ENCODE results near the gene MLPH. TPM values are rescaled to one million over a fixed set of nuclear protein-coding genes. Genes with fewer than 3 reads are reported as not detected.

The MLPH gene
- total RNA-seq, 4 donors from 2014 or later: 59.7 to 889 (median 182) TPM

DNA sequence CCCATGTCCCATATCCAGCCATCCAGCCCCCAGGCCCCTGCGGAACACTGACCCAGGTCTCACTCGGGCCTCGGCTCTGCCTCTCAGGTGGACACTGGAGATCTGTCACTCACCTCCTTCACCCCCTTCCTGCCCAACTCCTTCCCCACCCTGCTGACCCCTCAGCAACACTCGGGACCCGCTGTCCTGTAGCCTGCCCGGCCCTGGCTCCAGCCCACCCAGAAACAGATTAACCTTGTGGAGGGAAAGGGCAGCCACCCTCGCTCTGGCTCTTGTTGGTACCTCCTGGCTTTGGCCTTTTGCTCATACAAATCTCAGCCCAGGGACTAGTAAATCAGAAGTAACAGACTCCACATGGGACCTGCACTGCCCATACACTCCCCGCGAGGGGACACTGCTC lies 49.6 kb downstream of the MLPH start:
- Histone ChIP-seq H3K27me3 (no peaks in the 10 kb centered on the region), H3K4me3 (no peak overlapping the region), H3K4me1 (peaks cover 0 to 13% (median 9%) of the 10 kb centered on the region in 4 donors), H3K36me3 (no peaks in the 10 kb centered on the region), H3K9me3 (no peaks in the 10 kb centered on the region), H3K27ac (no peak overlapping the region)
- TF ChIP-seq, protein P1, sequence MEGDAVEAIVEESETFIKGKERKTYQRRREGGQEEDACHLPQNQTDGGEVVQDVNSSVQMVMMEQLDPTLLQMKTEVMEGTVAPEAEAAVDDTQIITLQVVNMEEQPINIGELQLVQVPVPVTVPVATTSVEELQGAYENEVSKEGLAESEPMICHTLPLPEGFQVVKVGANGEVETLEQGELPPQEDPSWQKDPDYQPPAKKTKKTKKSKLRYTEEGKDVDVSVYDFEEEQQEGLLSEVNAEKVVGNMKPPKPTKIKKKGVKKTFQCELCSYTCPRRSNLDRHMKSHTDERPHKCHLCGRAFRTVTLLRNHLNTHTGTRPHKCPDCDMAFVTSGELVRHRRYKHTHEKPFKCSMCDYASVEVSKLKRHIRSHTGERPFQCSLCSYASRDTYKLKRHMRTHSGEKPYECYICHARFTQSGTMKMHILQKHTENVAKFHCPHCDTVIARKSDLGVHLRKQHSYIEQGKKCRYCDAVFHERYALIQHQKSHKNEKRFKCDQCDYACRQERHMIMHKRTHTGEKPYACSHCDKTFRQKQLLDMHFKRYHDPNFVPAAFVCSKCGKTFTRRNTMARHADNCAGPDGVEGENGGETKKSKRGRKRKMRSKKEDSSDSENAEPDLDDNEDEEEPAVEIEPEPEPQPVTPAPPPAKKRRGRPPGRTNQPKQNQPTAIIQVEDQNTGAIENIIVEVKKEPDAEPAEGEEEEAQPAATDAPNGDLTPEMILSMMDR (IDR thresholded peaks at IDR 0.05): no peak
- TF ChIP-seq EP300 (IDR thresholded peaks at IDR 0.05; ENCODE audit: low read depth) (no peak), POLR2AphosphoS5 (IDR thresholded peaks at IDR 0.05) (no peak), POLR2A (IDR thresholded peaks at IDR 0.05) (no peak)
- DNase-seq: no peak
- WGBS, 2 donors (ENCODE audit: low coverage in 1 of 2): 92% methylated on average over 9 of the region's 9 CpGs; no CpG with 5 or more reads in 1 of the 2 donors
- in situ Hi-C loops (cut with MboI; ENCODE audit: low pct_ligation_motif_present in 1 of 4, low pct_unique_long_range_greater_than_20kb in 1 of 4, low sequenced_read_pairs in 3 of 4) (no loop called here), intact Hi-C loops (cut with DNase I; ENCODE audit: low total_unique reads) (no loop called here)

DNA sequence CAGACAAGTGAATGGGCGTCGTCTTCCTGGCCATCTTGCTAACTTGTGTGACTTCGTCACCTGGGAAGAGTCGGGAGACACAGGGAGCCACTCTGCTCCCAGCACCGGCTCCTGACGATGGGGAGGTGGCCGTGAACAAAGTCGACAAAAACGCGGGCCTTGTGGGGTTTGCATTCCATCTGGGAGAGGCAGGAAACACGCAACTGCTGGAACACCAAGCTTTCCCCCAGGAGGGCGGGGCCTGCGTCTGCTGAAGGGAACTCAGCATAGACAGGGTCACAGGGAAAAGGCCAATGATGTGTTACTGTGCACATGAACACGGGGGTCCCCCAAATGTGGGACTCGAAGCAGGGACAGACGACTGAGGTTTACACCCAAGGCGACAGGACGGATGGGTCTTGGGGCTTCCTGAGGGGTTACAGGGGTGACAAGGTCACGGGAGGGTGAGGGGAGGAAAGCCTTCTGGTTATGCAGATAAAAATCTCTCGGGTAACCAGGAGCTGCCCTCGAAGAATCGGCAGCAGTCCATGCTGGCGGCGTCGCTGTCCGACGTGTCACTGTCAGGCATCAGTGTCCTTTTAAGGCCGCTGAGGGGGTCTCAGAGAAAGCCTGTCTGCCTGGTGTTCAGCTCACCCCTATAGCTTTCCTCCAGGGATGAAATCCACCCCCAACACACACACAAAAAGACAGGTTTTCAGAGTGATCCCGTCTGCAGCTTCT lies 51.1 kb downstream of the MLPH start:
- no peak overlapping the region for H3K4me3 ChIP-seq
- no peaks in the 10 kb centered on the region for H3K36me3 ChIP-seq
- H3K27me3 ChIP-seq: no peaks in the 10 kb centered on the region
- H3K4me1 ChIP-seq: peaks cover 0 to 13% (median 9%) of the 10 kb centered on the region in 4 donors
- WGBS, 2 donors (ENCODE audit: low coverage in 1 of 2): 80 to 82% methylated on average over 2 to 29 of the region's 29 CpGs
- no peak for DNase-seq
- in situ Hi-C loops (cut with MboI; ENCODE audit: low pct_ligation_motif_present in 1 of 4, low pct_unique_long_range_greater_than_20kb in 1 of 4, low sequenced_read_pairs in 3 of 4) (no loop called here), intact Hi-C loops (cut with DNase I; ENCODE audit: low total_unique reads) (no loop called here)
- TF ChIP-seq POLR2AphosphoS5 (IDR thresholded peaks at IDR 0.05): no peak
- no peak for TF ChIP-seq EP300 (IDR thresholded peaks at IDR 0.05; ENCODE audit: low read depth)
- TF ChIP-seq POLR2A (IDR thresholded peaks at IDR 0.05): no peak
- TF ChIP-seq, protein P1 (IDR thresholded peaks at IDR 0.05): no peak
- H3K9me3 ChIP-seq: no peaks in the 10 kb centered on the region
- H3K27ac ChIP-seq: no peak overlapping the region

DNA sequence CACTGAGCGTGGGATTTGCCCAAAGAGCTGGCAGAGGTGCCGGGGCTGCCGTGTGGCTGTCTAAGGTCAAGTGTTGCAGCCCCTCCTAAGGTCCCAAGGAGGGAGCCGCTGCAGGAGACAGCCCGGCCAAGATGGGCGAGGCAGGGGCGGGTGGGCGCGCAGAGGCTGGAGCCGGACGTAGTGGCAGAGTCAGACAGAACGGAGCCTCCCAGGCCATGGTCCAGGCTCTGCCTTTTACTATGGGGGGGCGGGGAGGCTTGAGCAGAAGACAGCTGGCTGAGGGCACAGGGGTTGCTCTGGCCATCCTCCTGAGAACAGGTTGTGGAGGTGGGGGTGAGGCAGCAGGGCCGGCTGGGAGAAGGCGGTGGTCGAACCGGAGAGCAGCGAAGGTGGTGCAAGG lies 51.9 kb downstream of the MLPH start:
- H3K36me3 ChIP-seq: no peaks in the 10 kb centered on the region
- in situ Hi-C loops (cut with MboI; ENCODE audit: low pct_ligation_motif_present in 1 of 4, low pct_unique_long_range_greater_than_20kb in 1 of 4, low sequenced_read_pairs in 3 of 4) (no loop called here), intact Hi-C loops (cut with DNase I; ENCODE audit: low total_unique reads) (no loop called here)
- DNase-seq: no peak
- H3K27me3 ChIP-seq: no peaks in the 10 kb centered on the region
- H3K4me1 ChIP-seq: peaks cover 0 to 13% (median 9%) of the 10 kb centered on the region in 4 donors
- WGBS, 2 donors (ENCODE audit: low coverage in 1 of 2): 89 to 90% methylated on average over 10 to 18 of the region's 18 CpGs
- TF ChIP-seq, protein P1 (IDR thresholded peaks at IDR 0.05): no peak
- no peak for TF ChIP-seq POLR2A (IDR thresholded peaks at IDR 0.05)
- TF ChIP-seq EP300 (IDR thresholded peaks at IDR 0.05; ENCODE audit: low read depth): no peak
- TF ChIP-seq POLR2AphosphoS5 (IDR thresholded peaks at IDR 0.05): no peak
- H3K4me3 ChIP-seq: no peak overlapping the region
- H3K27ac ChIP-seq: no peak overlapping the region
- H3K9me3 ChIP-seq: no peaks in the 10 kb centered on the region

DNA sequence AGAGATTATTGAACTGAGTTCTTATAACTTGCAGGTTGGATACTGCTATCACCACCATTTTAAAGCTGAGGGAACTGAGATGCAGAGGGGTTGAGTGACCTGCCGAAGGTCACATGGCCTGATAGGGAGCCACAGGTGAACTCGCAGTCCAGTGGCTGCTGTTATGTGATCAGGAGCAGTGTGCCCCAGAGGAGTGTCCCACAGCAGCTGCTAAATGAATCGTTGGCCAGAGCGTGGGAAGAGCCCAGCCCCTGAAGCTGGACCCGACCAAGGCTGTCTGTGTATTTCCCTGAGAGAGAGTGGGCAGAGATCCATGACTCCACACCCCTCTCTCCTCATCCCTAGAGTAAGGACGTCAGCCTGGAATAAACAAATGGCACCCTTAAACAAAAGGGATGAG lies 52.6 kb downstream of the MLPH start:
- in situ Hi-C loops (cut with MboI; ENCODE audit: low pct_ligation_motif_present in 1 of 4, low pct_unique_long_range_greater_than_20kb in 1 of 4, low sequenced_read_pairs in 3 of 4): no loop called here
- whole genome bisulfite sequencing, 2 donors (ENCODE audit: low coverage in 1 of 2): 65% methylated on average over 6 of the region's 6 CpGs; no CpG with 5 or more reads in 1 of the 2 donors

More for the DNA sequence above, 52.6 kb downstream of the MLPH start:
- no peak for TF ChIP-seq EP300 (IDR thresholded peaks at IDR 0.05; ENCODE audit: low read depth)
- no peak for TF ChIP-seq POLR2AphosphoS5 (IDR thresholded peaks at IDR 0.05)
- no peak for TF ChIP-seq POLR2A (IDR thresholded peaks at IDR 0.05)
- TF ChIP-seq, protein P1 (IDR thresholded peaks at IDR 0.05): no peak
- no peak overlapping the region for H3K4me3 ChIP-seq
- no peaks in the 10 kb centered on the region for H3K9me3 ChIP-seq
- H3K27me3 ChIP-seq: no peaks in the 10 kb centered on the region
- no peaks in the 10 kb centered on the region for H3K36me3 ChIP-seq
- intact Hi-C loops (cut with DNase I; ENCODE audit: low total_unique reads): no loop called here
- no peak for DNase-seq
- H3K4me1 ChIP-seq: peaks cover 0 to 13% (median 9%) of the 10 kb centered on the region in 4 donors
- no peak overlapping the region for H3K27ac ChIP-seq

All from transverse colon (tissue), 4 donors.